HG03342 (cell line): Measurements from ENCODE around the gene MAP1LC3B.

Source experiments
- ATAC-seq: cut with Tn5 transposase; IDR thresholded peaks from one replicate; pipeline ENCODE4 v1.9.1; 2021; ENCODE audit warnings: mild to moderate bottlenecking, moderate library complexity; ENCODE audit not compliant: unreplicated experiment

MAP1LC3B gene

DNA sequence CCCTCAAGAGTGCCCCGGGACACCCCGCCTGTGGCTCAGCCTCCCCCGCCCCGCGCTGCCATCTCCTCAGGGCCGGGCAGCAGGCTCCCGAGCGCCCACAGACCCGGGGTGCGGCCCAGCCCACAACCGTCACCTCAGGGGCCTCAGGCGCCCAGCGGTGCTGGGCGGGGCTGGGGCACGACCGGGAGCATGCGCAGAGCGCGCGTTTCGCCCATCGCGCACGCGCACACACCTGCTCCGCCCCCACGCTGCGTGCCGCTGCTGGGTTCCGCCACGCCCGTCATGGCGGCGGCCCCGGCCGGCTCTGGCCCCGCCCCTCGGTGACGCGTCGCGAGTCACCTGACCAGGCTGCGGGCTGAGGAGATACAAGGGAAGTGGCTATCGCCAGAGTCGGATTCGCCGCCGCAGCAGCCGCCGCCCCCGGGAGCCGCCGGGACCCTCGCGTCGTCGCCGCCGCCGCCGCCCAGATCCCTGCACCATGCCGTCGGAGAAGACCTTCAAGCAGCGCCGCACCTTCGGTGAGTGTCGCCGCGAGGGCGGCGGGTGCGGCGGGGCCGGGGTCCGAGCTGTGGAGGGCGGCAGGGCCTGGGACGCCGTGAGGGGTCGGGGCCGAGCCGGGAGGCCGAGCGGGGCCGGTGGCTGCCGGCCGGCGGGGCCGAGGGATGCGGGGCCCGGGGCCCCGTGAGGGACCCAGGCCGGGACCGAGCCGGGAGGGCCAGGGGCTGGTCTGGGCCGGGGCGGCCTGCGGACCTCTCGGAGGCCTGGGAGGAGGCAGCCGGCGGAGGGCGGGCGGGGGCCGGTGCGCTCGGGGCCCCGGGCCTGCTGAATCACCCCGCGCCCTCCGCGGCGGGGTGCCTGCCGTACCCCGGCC is at the start of gene MAP1LC3B:
Gene MAP1LC3B (plus strand): TSS at position 387 of the 871 bp plus-strand sequence. CDS start 92 bp downstream, at position 479.
- ATAC-seq, result peak; percentile 61

DNA sequence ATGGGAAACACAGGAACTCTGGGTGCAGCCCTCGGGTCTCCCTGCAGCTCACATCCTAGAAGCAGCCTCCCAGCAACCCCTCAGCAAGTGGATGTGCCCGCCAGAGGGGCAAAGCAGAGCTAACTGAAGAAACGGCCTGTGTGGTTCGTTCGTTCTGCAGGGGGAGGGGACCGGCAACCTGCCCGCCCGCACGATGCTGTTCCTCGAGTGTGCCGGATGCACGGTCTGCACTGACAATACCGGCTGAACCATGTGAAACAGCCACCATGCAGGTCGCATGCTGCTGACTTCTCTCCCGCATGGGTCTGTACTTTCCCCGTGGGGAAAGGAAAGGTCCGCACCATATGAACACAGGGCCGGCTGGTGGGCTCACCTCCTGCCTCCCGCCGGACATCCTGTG is 49.6 kb upstream of the MAP1LC3B start:
- ATAC-seq, result no peak

DNA sequence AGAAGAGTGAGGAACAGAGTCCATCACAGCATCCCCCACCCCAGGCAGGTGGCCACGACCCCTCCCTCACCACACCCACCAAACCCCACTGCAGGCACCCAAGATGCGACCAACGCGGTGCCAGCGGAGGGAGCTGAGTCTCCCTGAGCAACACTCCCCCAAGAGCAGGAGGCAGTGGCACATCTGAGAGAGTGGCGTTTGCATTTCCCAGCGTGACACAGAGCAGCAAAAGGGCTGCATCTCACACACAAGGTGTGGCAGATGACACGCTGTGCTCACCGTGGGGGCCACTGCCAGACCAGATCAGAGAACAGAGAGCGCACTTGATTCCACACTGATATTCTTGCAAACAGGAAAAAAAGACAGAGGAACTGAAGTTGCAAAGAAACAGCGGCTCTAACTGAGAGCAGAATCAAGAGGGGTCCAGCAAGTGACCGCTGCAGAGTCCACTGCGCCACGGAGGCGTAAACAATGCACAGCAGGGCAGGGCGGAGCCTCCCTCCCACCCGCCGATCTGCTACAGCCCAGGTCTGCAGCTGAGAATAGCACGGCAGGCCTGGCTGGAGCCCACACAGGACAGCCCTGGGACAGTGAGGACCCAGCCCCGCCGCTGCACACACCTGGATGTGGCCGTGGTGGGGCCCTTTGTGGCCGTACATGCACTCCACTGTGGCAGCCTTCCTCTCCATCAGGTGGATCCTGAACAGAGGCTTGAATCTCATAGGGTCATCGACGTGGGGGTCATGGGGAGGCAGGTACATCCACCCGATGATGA is 49.0 kb upstream of the MAP1LC3B start:
- no peak for ATAC-seq

DNA sequence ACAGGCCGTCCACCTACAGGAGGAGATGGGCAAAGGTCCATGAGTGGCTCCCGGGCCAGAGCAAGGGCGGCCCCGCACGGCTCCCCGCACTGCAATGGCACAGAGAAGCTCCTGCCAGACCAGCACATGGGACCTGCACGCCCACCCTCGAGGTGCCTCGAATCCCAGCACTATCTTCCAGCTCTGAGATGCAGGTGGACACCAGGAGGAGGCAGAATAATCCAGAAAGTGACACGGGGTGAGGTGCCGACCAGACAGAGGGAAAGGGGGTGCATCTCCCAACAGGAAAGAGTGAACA is 48.4 kb upstream of the MAP1LC3B start:
- no peak for ATAC-seq

DNA sequence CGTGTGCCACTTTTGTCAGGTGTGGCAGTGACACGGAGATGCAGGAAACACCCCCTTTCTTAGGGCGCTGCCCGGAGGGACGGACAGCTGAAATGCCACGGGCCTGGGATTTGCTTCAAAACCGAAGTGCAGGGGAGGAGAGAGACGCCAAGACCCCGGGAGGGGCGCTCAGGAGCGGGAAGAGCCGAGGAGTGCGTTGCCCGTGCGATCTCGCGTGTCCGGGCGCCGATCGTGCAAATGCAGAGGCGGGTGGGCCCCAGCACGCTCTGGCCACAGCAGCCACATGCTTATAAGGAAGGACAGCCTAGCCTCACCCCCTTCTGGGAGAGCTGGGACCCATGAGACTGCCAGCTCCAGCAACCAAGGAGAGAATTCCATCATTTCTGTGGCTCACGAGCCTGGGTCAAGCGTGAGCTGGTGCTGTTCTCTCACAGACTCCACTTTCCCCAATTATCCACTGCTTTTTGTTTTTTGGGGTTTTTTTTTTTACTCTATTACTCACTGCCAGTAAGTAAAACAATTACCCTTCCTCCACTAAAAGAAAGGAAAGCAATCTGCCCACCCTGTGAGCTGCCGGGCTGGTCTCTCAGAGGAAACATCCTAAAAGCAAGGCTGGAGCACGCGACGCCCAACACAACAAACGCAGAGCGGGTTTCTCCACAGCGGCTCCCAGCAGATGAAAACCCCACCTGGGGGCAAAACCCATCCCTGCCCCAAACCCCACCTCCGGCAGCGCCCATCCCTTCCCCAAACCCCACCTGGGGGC is 47.8 kb upstream of the MAP1LC3B start:
- ATAC-seq, result no peak

DNA sequence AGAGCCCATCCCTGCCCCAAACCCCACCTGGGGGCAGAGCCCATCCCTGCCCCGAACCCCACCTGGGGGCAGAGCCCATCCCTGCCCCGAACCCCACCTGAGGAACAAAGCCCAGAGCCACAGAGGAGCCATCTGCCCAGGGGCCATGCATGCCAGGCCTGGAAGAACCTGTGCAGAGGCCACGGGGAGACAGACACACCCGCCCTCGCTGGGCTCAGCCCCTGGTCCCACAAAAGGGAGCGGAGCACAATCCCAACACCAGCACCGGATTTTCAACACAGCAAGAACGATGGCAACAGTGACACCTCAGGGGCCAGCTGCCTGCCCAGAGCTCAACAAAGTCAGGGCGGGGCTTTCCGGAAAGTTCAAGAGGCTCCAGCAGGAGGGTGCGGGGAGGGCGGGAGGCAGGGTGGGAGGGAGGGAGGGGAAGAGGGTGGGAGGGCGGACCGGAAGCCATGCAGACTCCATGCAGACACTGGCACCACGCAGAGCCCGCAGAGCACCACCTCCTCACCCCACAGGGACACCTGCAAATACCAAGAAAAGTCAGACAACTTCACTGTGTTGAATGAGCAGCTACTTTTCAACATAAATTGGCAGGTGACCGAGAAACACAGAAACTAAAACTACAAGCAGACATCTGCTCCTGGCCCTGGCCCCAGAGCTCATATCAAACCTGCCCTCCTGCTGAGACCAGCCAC is 47.1 kb upstream of the MAP1LC3B start:
- ATAC-seq, result no peak

DNA sequence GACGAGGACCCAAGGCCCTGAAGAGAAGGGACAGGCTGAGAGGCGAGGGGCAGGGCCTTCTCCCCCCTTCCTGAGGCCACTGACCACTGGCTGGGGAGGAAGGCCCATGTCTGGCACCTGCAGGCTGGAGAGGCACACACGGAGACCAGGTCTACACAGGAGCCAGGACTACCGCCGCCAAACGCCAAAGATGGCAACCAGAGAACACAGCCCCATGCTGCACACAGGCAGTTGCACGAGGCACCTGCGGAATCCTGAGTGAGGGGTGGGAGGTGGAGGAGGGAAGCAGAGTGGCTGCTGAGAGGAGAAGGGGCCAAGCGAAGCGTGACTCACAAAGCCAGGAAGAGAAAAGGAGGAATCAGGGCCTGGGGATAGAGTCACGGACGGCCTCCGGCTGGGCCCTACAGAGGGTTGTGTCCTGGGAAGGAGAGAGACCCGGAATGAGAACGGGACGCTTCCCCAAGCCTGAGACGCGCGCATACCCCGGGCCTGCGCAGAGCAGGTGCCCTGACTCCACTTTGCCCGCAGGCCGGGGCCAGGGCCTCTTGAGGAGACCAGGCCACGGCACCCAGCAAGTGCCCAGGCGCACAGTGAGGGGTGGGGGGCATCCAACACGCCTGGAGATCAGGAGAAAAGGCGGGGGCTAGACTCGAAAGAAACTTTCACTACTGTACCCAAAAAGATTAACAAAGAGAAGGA is 46.3 kb upstream of the MAP1LC3B start:
- no peak for ATAC-seq

DNA sequence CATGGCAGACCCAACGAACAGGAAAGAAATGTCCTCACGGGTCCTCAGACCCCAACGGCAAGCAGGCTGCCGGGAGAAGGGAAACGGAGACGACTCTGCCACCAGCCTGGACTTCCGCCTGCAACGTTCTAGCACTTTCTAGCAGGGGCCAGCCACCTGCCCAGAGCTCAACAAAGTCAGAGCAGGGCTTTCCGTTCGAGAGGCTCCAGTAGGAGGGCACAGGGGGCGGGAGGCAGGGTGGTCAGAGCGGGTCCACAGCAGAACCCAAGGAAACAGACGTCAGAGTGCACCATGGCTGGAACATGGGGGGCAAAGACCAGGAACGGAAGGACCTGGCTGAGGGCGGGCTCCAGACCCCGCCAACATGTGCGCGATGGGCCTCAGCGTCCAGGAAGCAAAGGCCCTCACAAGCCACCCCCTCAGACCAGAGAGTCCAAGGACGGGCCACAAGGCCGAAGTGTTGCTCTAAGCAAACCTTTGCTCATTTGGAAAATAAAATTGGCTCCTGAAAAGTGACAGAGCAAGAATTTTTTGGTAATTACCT is 45.5 kb upstream of the MAP1LC3B start:
- ATAC-seq, result no peak

DNA sequence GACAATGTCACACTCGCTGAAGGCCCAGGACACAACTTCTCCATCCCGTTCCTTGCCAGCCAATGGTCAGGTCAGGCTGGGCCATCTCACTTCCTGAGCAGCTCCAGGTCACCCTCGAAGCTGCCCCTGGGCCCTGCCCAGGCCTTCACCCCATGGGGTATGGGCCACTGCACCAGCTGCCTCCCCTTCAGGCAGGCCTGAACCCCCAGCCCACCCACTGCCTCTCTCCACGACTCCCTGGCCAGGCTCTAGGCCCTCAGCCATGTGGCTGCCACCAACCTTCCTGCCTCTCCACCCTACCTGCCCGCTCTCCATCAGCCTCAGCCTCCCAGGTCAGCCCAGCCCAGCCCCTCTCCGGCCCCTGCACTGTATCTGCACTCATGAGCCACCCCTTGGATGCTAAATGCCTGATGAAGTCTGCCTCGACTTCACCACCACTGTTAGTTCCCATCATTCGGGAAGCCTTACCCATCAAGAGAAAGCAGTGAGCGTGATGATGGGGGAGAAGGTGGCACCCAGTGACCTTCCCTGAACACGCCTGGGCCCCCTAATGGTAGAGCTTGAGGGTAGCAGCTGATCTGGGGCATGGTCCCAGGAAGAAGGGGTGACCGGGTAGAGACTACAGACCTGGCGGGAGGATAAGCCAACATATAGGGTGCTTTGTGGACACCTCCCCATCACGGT is 44.1 kb upstream of the MAP1LC3B start:
- ATAC-seq, result no peak

DNA sequence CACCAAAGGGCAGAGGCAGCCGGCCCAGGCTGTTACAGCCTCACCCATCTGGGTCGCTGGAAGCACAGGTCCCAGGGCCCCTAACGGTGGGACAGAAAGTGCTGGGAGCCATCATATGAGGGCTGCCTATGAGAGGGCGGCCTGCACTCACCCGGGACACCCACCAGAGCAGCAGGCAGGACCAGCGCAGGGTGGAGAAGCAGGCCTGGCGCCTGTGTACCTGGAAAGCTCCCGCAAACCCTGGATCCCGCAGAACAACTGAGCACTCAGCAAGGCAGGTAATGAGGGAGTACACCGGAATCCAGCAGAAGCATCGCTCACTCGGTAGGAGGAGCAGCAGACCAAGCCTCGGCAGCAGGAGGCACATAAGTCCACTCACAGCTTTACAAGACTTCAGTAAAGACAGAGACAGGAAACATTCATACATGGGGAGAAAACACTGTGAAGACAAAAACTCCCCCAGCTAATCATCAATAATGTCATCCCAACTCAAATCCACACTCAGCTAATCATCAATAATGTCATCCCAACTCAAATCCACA is 43.4 kb upstream of the MAP1LC3B start:
- no peak for ATAC-seq

DNA sequence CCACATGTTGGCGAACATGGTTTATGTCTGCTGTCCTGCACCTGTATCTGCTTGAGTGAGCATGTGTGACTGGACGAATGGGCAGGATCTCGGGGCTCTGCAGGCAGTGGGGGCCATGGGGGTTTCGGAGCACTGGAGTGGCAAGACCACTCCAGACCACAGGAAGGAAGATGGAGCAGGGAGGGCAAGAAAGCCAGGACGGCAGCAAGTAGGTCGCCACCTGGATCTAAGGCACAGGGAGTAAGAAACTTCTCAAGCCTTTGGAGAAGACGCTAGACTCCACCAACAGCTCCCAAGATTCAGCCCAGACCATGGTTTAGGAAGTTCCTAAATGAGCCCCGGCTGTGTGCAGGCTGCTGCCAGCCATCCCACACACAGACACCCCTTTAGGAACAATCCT is 42.1 kb upstream of the MAP1LC3B start:
- no peak for ATAC-seq

DNA sequence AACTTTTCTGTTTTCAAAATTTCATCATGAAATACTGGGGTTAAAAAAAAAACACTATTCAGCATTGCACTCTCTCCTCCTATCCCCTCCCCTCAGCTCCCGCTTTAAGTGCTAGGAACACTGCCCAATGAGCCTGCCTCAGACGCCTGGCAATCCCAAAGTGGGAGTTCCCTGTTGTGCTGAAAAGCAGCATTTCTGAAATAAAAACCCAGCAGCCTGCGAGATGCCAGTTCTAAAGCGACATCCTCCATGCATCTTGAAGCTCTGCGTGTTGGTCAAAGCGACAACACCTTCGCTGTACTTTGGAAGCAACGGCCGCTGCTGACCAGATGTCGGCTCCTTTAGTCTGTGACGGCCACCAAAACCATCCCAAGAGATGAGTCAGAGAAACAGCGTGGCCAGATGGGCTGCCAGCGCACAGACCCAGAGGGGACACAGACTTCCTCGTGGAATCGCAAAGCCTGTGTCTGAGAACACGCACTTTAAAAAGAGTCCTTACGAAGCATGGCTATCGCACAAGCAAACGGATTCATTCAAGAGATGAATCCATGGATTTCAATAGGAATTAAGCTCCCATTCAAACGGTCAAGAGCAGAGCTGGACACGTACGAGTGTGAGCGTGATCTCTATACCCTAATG is 41.3 kb upstream of the MAP1LC3B start:
- no peak for ATAC-seq

DNA sequence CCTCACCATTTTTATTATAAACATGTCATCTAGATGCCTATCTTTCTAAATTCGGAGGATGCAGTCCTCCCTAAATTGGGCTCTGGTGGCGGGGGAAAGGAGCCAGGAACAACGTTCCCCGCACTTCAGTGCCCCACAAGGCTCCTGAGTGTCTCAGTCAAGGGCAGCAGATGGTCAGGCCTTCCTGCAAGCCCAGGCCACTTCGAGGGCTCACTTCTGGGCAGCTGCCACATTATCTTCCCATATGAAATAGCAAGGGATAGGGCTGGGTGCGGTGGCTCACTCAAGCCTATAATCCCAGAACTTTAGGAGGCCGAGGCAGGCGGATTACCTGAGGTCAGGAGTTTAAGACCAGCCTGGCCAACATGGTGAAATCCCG is 40.8 kb upstream of the MAP1LC3B start:
- ATAC-seq, result no peak

DNA sequence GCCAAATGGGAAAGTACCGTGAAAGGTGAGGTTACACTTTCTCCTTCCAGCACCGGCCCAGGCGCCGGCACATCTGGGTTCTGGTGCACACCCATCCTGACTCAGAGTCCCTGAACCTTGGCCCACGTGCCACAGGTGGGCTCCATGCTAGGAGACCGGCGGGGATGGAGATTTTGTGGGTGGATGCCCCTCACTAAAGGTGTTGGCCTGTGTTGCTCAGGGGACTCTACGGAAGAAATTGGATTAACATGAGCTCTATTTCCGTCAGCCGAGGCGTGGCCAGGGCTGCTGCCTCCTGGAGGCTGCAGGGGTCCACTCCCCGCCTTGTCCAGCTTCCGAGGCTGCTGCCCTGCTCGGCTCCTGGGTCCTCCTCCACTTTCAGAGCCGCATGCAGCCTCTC is 39.3 kb upstream of the MAP1LC3B start:
- no peak for ATAC-seq

DNA sequence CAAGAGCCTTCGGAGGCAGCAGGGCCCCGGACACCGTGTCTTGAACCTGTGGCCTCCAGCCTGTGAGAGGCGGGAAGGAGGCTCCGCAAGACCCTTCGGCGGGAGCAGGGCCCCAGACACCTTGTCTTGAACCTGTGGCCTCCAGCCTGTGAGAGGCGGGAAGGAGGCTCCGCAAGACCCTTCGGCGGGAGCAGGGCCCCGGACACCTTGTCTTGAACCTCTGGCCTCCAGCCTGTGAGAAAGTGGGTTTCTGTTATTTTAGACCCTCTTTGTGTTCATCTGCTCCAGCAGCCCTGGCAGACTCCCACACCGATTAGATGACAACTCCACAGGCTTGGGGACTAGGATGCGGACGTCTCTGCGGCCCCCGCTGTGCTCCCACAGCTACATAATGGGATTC is 38.5 kb upstream of the MAP1LC3B start:
- ATAC-seq, result no peak

DNA sequence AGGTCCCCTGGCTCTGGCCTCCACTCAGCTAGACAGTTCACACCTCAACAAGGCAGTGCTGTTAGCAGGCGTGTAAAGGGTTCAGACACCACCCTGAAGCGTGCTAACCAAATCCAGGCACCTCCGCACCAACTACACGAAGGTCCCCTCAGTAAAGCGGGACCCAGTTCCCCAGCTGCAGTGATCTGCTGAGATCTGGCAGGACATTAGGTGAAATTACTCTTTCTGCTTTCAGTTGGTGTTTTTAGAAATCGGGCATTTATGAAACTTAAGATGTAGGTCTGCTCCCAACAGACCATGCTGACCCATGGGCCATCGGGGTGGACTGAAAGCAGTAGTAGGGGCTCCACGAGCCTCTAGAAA is 35.7 kb upstream of the MAP1LC3B start:
- ATAC-seq, result no peak

DNA sequence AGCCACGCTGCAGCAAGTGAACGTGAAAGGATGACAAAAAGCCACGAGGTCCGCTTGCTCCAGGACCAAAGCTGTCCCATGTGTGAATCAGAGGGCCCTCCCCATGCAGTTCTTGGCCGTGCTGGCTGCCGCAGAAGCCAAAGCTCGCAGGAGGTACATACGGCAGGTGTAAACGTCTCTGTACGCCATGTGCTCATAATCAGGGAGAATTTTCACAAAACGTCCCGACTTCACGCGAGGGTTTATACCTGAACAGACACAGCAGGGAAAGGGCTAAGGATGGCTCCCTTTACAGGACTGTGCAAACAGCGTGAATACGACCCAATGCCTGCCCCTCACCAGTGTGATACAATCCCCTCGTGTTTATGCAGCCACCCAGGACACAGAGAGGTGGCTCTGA is 33.9 kb upstream of the MAP1LC3B start:
- ATAC-seq, result no peak

DNA sequence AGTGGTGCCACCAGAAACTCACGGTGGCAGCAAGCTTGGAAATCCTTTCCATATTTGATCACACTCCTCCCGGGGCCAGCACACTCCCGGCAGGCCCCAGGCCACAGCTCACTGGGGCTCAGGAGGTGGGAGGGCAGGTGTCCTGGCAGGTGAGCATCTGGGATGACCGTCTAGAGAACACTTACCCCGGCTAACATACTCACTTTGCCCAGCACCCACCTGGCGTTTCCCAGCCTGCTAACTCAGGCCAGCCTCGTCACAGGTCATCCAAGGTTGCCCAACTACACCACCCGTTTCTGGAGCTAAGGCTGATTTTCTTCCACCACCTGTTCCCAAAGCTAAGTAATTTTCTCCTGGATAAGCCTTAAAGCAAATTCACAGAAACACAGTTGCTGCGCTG is 33.4 kb upstream of the MAP1LC3B start:
- ATAC-seq, result no peak

DNA sequence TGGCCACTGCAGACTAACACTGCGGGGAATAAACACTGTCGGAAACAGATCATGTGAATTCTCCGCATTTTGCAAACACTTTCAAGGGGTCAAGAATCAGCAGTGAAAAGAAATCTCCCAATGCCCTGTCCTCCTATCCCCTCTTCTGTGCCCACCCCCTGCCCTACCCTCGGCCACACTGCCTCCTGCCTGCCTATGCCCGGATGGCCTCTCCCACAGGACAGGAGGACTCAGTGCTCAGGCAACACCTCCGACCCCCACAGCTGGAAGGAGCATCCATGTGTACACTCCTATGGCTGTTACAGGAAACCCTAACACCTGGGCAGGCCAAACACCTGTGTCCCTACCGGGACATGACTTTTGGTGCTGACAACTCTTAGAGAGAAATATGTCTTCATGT is 33.0 kb upstream of the MAP1LC3B start:
- ATAC-seq, result no peak
